Heart right ventricle (tissue), 16 donors: ENCODE data around the gene GAL. TPM values are rescaled to one million over a fixed set of nuclear protein-coding genes. Genes with fewer than 3 reads are reported as not detected.

Source experiments
- ATAC-seq, 8 donors: fragments of 200-7000 bp; cut with Tn5 transposase; one replicate each; pipeline ENCODE4 v1.9.1; 2020; ENCODE audit warnings: mild to moderate bottlenecking in 8 of 8, moderate library complexity in 8 of 8, moderate number of reproducible peaks in 1 of 8
- DNase-seq, 2 donors: peaks; one replicate each; pipeline ENCODE4 v3.0.0-alpha.2; 2020
- H3K27ac ChIP-seq, 10 donors: fragments of 200-600 bp; sonication (generic) in 2 of 10; one replicate each; pipeline versions ENCODE4 v1.5.0 to v1.8.0; 2020 to 2022; ENCODE audit warnings: mild to moderate bottlenecking in 3 of 10
- H3K27me3 ChIP-seq, 7 donors: fragments of 200-600 bp; one replicate each; pipeline ENCODE4 v1.8.0; 2021 to 2022; ENCODE audit warnings: mild to moderate bottlenecking in 2 of 7
- H3K36me3 ChIP-seq, 9 donors: fragments of 200-600 bp; sonication (generic) in 1 of 9; one replicate each; pipeline versions ENCODE4 v1.5.0 to v1.8.0; 2020 to 2022; ENCODE audit warnings: mild to moderate bottlenecking in 2 of 9
- H3K4me1 ChIP-seq, 9 donors: fragments of 200-600 bp; sonication (generic) in 1 of 9; one replicate each; pipeline versions ENCODE4 v1.5.0 to v1.8.0; 2020 to 2022; ENCODE audit warnings: mild to moderate bottlenecking in 4 of 9
- H3K4me3 ChIP-seq, 10 donors: fragments of 200-600 bp; sonication (generic) in 2 of 10; one replicate each; pipeline versions ENCODE4 v1.5.0 to v1.8.0; 2020 to 2022; ENCODE audit warnings: mild to moderate bottlenecking in 7 of 10, moderate library complexity in 2 of 10
- H3K9me3 ChIP-seq, 11 donors: fragments of 200-600 bp in 10 of 11; sonication (generic) in 2 of 11; one replicate each; pipeline versions ENCODE4 v1.5.0 to v1.8.0; 2013 to 2022; ENCODE audit warnings: mild to moderate bottlenecking in 2 of 11, control low read depth in 1 of 11, moderate library complexity in 1 of 11
- WGBS, 2 donors: extraction: QIAGEN DNeasy Blood & Tissue Kit; methylation state at CpG; one replicate each; pipeline ENCODE4 v1.1.7; 2013; ENCODE audit warnings: inconsistent platforms in 1 of 2; 5-methylcytosine and 5-hydroxymethylcytosine counted together
- intact Hi-C, 10 donors: fragments of 100-400 bp; cut with DNase I; formaldehyde crosslinking; loops; one replicate each; pipeline versions ENCODE4 v1.11.1 to v1.14.2; 2022
- polyA plus RNA-seq, 2 donors: library from polyadenylated mRNA; stranded (reverse); fragments of 200-250 nt; gene quantifications; one replicate each; pipeline ENCODE4 v1.2.3, GENCODE V29; 2013
- total RNA-seq, 10 donors: library from RNA; stranded (reverse); fragmentation: NEBNext Ultra II Directional in 3 of 10; extraction: Animal tissue kit (Norgen Biotek cat#: 25700) in 3 of 10; gene quantifications; one replicate each; pipeline versions ENCODE4 v1.2.1 to v1.2.4, GENCODE V29; 2021 to 2023
- TF ChIP-seq, protein P1 (sequence below), 9 donors: fragments of 200-600 bp; sonication (generic) in 2 of 9; IDR thresholded peaks; one replicate each; pipeline versions ENCODE4 v1.5.0 to v1.8.0; 2021 to 2022; ENCODE audit warnings: antibody characterized with exemption in 9 of 9, mild to moderate bottlenecking in 5 of 9, moderate library complexity in 1 of 9
- donor health status: Arrhythmogenic right ventricular cardiomyopathy.
- donor health status: ischemic (EF 13 %, LVEDD 7.1; RV severe dilation, severe dysfunction).
- donor health status: healthy with polysubstance abuse.
- donor health status: DM: no; HTN: yes; CAD: no.
- donor health status: DM: no; HTN: no; CAD: no.
- donor health status: ischemic (EF 25% LVEDD 6.9; RV normal size, moderate dysfunction).
- donor health status: ischemic (EF 25% LVEDD 5.7; RV mildly dilated, moderate dysfunction).
- donor health status: healthy.
- donor health status: DM: yes; HTN: yes; CAD: no.
- donor health status: Ischemic cardiomyopathy.
- donor health status: ischemic (EF 35%, LVEDD 5.7; RV mildly dilated, moderate dysfunction).
- donor health status: nonischemic (EF 11% LVEDD 7.7; RV severe dilation, severe dysfunction).
- donor health status: DM: yes; HTN: yes; CAD: no.
- donor health status: PGD.
- donor health status: ischemic (EF 29% LVEDD 5.4; RV normal size, mild dysfunction).
- donor health status: nonischemic (EF 23%, LVEDD 6.1; RV moderate dilation, normal function).

The GAL gene
- total and polyA plus RNA-seq, 12 donors = 0.42 to 2.9 (median 1.1) TPM; not detected in 8

- Histone ChIP-seq H3K9me3 (no peaks in the 10 kb centered on the region), H3K4me1 (peaks cover 2 to 12% (median 9%) of the 10 kb centered on the region in 9 donors), H3K36me3 (no peaks in the 10 kb centered on the region), H3K4me3 (peak overlapping the region in 8 of 10 donors; percentile 18 to 47 (median 34)), H3K27ac (no peak overlapping the region), H3K27me3 (peaks cover 16 to 64% (median 54%) of the 10 kb centered on the region in 7 donors)
- intact Hi-C loops = no loop called here
- WGBS, 2 donors = 37 to 44% methylated on average over 37 of the region's 37 CpGs
- ATAC-seq (peak in 1 of 8 donors; percentile 32), DNase-seq (no peak)
- TF ChIP-seq, protein P1, sequence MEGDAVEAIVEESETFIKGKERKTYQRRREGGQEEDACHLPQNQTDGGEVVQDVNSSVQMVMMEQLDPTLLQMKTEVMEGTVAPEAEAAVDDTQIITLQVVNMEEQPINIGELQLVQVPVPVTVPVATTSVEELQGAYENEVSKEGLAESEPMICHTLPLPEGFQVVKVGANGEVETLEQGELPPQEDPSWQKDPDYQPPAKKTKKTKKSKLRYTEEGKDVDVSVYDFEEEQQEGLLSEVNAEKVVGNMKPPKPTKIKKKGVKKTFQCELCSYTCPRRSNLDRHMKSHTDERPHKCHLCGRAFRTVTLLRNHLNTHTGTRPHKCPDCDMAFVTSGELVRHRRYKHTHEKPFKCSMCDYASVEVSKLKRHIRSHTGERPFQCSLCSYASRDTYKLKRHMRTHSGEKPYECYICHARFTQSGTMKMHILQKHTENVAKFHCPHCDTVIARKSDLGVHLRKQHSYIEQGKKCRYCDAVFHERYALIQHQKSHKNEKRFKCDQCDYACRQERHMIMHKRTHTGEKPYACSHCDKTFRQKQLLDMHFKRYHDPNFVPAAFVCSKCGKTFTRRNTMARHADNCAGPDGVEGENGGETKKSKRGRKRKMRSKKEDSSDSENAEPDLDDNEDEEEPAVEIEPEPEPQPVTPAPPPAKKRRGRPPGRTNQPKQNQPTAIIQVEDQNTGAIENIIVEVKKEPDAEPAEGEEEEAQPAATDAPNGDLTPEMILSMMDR (IDR thresholded peaks at IDR 0.05) = no peak
Observed at GRCh38 chr11:68683536-68684384, 584 bp upstream of the GAL start.

DNA sequence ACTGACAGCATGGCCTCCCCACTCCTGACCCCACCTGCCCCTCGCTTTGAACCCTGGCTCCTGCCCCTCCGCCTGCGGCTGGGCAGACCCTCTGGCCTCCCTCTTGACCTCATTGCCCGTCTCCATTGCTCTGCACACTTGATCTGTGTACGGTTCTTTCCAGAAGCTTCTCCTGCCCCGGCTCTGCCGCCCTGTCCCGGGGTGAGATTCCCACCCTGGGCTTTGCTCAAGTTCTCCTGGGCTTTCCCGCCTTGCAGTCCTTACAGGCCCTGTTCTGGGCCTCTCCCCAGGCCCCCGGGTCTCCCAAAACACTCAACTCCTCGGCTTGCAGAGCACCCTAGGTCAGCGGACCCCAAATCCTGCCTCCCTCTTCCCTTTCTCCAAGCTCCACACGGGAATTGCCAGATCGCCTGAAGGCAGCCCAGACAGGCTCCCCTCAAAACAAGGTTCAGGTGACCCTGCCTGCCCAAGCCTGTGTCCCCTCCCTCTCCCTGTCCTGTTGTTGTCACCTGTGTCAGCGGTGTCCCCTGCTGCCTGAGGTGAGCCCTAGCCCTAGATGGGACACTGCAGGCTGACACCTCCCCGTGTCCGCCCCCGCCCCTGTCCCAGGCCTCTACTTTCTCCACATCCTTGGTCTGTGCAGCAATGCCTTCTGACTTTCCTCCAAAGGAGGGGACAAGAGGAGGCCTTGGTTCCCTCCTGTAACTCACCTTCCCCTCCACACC lies 1.5 kb downstream of the GAL start:
- intact Hi-C loops = no loop called here
- TF ChIP-seq, protein P1 (IDR thresholded peaks at IDR 0.05) = no peak
- peak in 1 of 8 donors; percentile 10 for ATAC-seq
- Histone ChIP-seq H3K4me3 (no peak overlapping the region), H3K27me3 (peaks cover 16 to 83% (median 65%) of the 10 kb centered on the region in 7 donors), H3K36me3 (no peaks in the 10 kb centered on the region), H3K4me1 (peaks cover 2 to 12% (median 9%) of the 10 kb centered on the region in 9 donors), H3K27ac (no peak overlapping the region), H3K9me3 (no peaks in the 10 kb centered on the region)
- 93 to 94% methylated on average over 18 of the region's 18 CpGs for WGBS, 2 donors
- no peak for DNase-seq

DNA sequence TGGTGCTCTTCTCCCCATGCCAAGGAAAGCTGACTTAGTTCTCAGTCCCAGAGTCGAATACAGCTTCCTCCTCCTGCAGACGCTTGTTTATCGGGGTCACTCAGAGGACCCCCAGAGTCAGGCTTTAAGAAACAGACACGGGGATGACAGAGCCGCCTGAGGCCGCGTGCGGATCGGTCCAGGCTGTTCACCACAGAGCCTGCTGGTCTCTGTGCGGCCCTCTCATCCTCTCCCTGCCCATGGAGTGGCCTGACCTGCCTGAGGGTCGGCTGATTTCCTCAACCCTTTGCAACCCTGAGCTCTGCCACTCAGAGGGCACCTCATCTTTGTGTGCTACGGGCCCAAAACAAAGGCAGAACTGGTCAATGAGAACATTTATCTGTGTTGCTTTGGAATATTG lies 2.1 kb downstream of the GAL start:
- intact Hi-C loops = no loop called here
- ATAC-seq = no peak
- TF ChIP-seq, protein P1 (IDR thresholded peaks at IDR 0.05) = no peak
- no peak for DNase-seq
- peaks cover 2 to 12% (median 9%) of the 10 kb centered on the region in 9 donors for H3K4me1 ChIP-seq
- no peak overlapping the region for H3K27ac ChIP-seq
- H3K27me3 ChIP-seq = peaks cover 16 to 89% (median 69%) of the 10 kb centered on the region in 7 donors
- no peak overlapping the region for H3K4me3 ChIP-seq
- no peaks in the 10 kb centered on the region for H3K9me3 ChIP-seq
- no peaks in the 10 kb centered on the region for H3K36me3 ChIP-seq
- 91 to 94% methylated on average over 12 of the region's 12 CpGs for WGBS, 2 donors

DNA sequence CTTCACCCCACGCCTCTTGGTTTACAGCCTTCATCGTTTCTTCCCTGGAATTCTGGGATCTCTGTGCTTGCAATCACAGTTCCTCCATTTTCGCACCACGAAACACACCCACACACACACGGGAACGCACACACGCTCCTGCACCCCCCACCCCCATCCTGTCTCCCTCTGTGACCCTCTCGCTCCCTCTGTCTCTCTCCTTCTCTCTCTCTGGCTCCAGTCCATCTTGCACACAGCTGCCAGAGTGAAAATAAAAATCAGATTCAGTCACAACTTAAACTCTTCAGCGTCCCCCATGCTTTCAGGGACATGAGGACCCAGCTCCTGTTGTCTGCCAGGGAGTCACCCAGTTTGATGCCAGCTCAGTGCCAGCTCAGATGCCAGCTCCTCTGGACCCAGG lies 3.0 kb downstream of the GAL start:
- intact Hi-C loops = no loop called here
- Histone ChIP-seq H3K27ac (no peak overlapping the region), H3K9me3 (no peaks in the 10 kb centered on the region), H3K4me3 (no peak overlapping the region), H3K4me1 (peaks cover 2 to 12% (median 9%) of the 10 kb centered on the region in 9 donors), H3K27me3 (peaks cover 16 to 89% (median 74%) of the 10 kb centered on the region in 7 donors), H3K36me3 (no peaks in the 10 kb centered on the region)
- TF ChIP-seq, protein P1 (IDR thresholded peaks at IDR 0.05) = no peak
- no peak for DNase-seq
- no peak for ATAC-seq
- WGBS, 2 donors = 60 to 63% methylated on average over 9 of the region's 9 CpGs
